Left ventricle myocardium inferior (tissue), 1 donor: ENCODE measurements around the gene ABLIM1. TPM values are rescaled to one million over a fixed set of nuclear protein-coding genes. Genes with fewer than 3 reads are reported as not detected.

ENCODE experiments used
- DNase-seq: peaks from one replicate; pipeline ENCODE4 v3.0.0-alpha.2; 2020
- H3K27ac ChIP-seq: fragments of 200-600 bp; replicated peaks from 2 replicates; pipeline ENCODE4 v1.8.0; 2021
- H3K27me3 ChIP-seq: fragments of 200-600 bp; 2 replicates; pipeline ENCODE4 v1.8.0; 2021; ENCODE audit warnings: low read depth
- H3K36me3 ChIP-seq: fragments of 200-600 bp; 2 replicates; pipeline ENCODE4 v1.8.0; 2021
- H3K4me1 ChIP-seq: fragments of 200-600 bp; 2 replicates; pipeline ENCODE4 v1.8.0; 2021
- H3K4me3 ChIP-seq: fragments of 200-600 bp; 2 replicates; pipeline ENCODE4 v1.8.0; 2021; ENCODE audit warnings: mild to moderate bottlenecking, moderate library complexity
- H3K9me3 ChIP-seq: fragments of 200-600 bp; replicated peaks from 2 replicates; pipeline ENCODE4 v1.8.0; 2021
- CTCF ChIP-seq: fragments of 200-600 bp; IDR thresholded peaks from 2 replicates; pipeline ENCODE4 v1.8.0; 2021; ENCODE audit warnings: antibody characterized with exemption, mild to moderate bottlenecking, borderline replicate concordance
- intact Hi-C: fragments of 100-400 bp; cut with micrococcal nuclease; formaldehyde crosslinking; loops from one replicate; pipeline ENCODE4 v1.11.0; 2022
- total RNA-seq: library from RNA; stranded (reverse); fragmentation: NEBNext Ultra II Directional; extraction: Animal tissue kit (Norgen Biotek cat#: 25700); gene quantifications from one replicate; pipeline ENCODE4 v1.2.1, GENCODE V29; 2021
- donor health status: DM: no; HTN: yes; CAD: no; lungs with severe emphysema.

Gene ABLIM1
- total RNA-seq, 1 donor from 2014 or later, result 674 TPM

GRCh38 chr10:114387784-114388183 is 270.3 kb downstream of the ABLIM1 start:
- Histone ChIP-seq H3K36me3 (no peaks in the 10 kb centered on the region), H3K9me3 (no peaks in the 10 kb centered on the region), H3K4me3 (no peak overlapping the region), H3K27ac (no peak overlapping the region), H3K4me1 (peaks cover 20% of the 10 kb centered on the region), H3K27me3 (no peaks in the 10 kb centered on the region)
- no peak for DNase-seq
- no peak for TF ChIP-seq CTCF
- intact Hi-C loops, result no loop called here

- intact Hi-C loops, result no loop called here
- H3K4me1 ChIP-seq, result peaks cover 11% of the 10 kb centered on the region
- H3K9me3 ChIP-seq, result no peaks in the 10 kb centered on the region
Observed at GRCh38 chr10:114386452-114386851, 271.6 kb downstream of the ABLIM1 start.

GRCh38 chr10:114385557-114385956 is 272.5 kb downstream of the ABLIM1 start:
- peaks cover 8% of the 10 kb centered on the region for H3K27me3 ChIP-seq
- no peaks in the 10 kb centered on the region for H3K36me3 ChIP-seq
- intact Hi-C loops, result no loop called here
- H3K4me1 ChIP-seq, result peaks cover 11% of the 10 kb centered on the region
- H3K9me3 ChIP-seq, result no peaks in the 10 kb centered on the region
- no peak overlapping the region for H3K27ac ChIP-seq
- no peak for DNase-seq
- H3K4me3 ChIP-seq, result no peak overlapping the region
- no peak for TF ChIP-seq CTCF

More at GRCh38 chr10:114386452-114386851, 271.6 kb downstream of the ABLIM1 start:
- DNase-seq, result no peak
- Histone ChIP-seq H3K27me3 (peaks cover under 1% of the 10 kb centered on the region), H3K27ac (no peak overlapping the region), H3K36me3 (no peaks in the 10 kb centered on the region), H3K4me3 (no peak overlapping the region)
- TF ChIP-seq CTCF, result no peak

- H3K9me3 ChIP-seq, result no peaks in the 10 kb centered on the region
- no peak overlapping the region for H3K27ac ChIP-seq
- no peak for TF ChIP-seq CTCF
- H3K4me3 ChIP-seq, result no peak overlapping the region
- H3K36me3 ChIP-seq, result no peaks in the 10 kb centered on the region
- intact Hi-C loops, result no loop called here
- peaks cover 18% of the 10 kb centered on the region for H3K27me3 ChIP-seq
- H3K4me1 ChIP-seq, result peaks cover 16% of the 10 kb centered on the region
- no peak for DNase-seq
Observed at GRCh38 chr10:114384601-114385000, 273.5 kb downstream of the ABLIM1 start.

- intact Hi-C loops, result no loop called here
- peaks cover 16% of the 10 kb centered on the region for H3K4me1 ChIP-seq
- H3K9me3 ChIP-seq, result no peaks in the 10 kb centered on the region
- no peaks in the 10 kb centered on the region for H3K36me3 ChIP-seq
- no peak overlapping the region for H3K27ac ChIP-seq
- H3K4me3 ChIP-seq, result no peak overlapping the region
- no peak for DNase-seq
- TF ChIP-seq CTCF, result no peak
- peaks cover 19% of the 10 kb centered on the region for H3K27me3 ChIP-seq
Observed at GRCh38 chr10:114384181-114384580, 273.9 kb downstream of the ABLIM1 start.

Other genes with a start within 250 kb of the ABLIM1 start
- 26.6 TPM for gene FHIP2A, start 163.5 kb upstream of the ABLIM1 start, total RNA-seq